Measurements from ENCODE around the gene MRPL23. TPM values are rescaled to one million over a fixed set of nuclear protein-coding genes. Genes with fewer than 3 reads are reported as not detected.

MRPL23 gene
- total RNA-seq, 1 experiment from 2014 or later, result 172 TPM

GRCh38 chr11:1919391-1920127, 27.6 kb upstream of the MRPL23 start, which contains the start of gene TNNT3:
TNNT3 (plus strand) TSS chr11:1919703; CDS start chr11:1922875, 3,172 bp downstream.
- DNase-seq (ENCODE audit: low read depth, low spot score), result no peak

GRCh38 chr11:1920128-1920908, 26.8 kb upstream of the MRPL23 start:
- in situ Hi-C loops (cut with HindIII; ENCODE audit: low pct_unique_long_range_greater_than_20kb, low sequenced_read_pairs), result no loop called here
- no peak for DNase-seq (ENCODE audit: low read depth, low spot score)

More at GRCh38 chr11:1919391-1920127, 27.6 kb upstream of the MRPL23 start, which contains the start of gene TNNT3:
- in situ Hi-C loops (cut with HindIII; ENCODE audit: low pct_unique_long_range_greater_than_20kb, low sequenced_read_pairs), result no loop called here

DNA sequence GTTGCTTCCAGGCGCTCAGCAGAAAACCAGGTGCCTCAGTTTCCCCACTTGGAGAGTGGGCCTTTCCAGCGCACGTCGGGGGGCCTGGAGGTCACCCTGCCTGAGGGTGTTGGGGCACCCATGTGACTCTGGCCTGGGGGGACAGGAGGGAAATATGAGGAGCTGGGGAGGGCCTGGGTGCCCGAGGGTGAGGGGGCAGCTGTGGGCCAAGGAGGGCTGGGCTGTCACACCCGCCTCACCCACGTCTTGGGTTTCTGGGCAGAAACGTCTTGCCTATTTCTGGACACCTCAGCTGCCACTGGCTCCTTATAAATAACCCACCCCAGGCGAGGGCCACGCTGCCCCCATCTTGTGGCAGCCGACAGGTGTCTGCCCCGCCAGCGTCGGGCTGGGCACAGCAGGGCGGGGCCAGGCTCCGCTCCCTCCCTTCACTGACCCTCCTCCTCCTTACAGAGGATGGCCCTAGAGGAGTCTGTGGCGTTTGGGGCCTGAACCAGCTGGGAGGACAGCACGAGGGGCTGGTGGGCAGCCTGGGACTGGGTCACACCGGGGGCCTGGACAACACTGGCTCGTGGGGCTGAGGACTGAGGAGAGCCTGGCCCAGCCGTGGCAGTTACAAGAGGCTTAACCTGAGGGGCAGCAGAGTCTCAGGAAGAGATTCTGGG, 26.1 kb upstream of the MRPL23 start:
- no peak for DNase-seq (ENCODE audit: low read depth, low spot score)
- in situ Hi-C loops (cut with HindIII; ENCODE audit: low pct_unique_long_range_greater_than_20kb, low sequenced_read_pairs), result no loop called here

GRCh38 chr11:1921574-1922141, 25.5 kb upstream of the MRPL23 start:
- DNase-seq (ENCODE audit: low read depth, low spot score), result no peak

GRCh38 chr11:1922481-1923081, 24.6 kb upstream of the MRPL23 start:
- in situ Hi-C loops (cut with HindIII; ENCODE audit: low pct_unique_long_range_greater_than_20kb, low sequenced_read_pairs), result no loop called here
- no peak for DNase-seq (ENCODE audit: low read depth, low spot score)

More at GRCh38 chr11:1921574-1922141, 25.5 kb upstream of the MRPL23 start:
- in situ Hi-C loops (cut with HindIII; ENCODE audit: low pct_unique_long_range_greater_than_20kb, low sequenced_read_pairs), result no loop called here

DNA sequence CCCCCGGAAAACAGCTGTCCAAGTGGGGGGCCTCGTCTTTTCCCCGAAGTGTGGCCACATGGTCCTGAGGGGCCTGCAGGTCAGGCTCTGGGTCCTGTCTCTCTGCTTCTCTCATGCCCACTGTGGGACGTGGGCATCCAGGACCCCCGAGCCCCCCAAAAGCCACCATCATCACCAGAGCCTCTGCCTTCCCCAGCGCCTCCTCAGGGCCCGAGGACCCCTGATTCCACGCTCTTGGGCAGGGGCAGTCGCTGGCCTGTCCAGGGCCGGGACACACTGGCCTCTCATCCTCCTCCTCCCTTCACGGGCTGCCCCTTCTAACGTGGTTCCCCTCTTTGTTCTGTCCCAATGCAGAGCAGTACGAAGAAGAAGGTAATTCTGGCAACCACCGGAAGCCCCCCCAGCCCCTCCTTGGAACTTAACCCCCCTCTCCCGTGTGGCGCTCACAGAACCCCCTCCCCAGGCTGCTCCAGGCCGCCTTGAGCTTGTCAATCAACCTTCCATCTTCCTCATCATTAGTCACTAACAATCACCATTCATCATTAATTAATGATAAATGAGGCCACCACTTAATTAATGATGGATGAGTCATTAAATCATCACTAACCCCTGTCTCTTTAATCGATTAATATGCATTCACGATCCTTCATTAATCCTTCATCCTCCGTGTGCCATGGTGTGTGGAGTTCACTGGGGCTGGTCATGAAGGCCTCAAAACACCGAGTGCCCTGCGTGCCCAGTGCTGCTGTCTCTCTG, 23.8 kb upstream of the MRPL23 start:
- DNase-seq (ENCODE audit: low read depth, low spot score), result no peak
- in situ Hi-C loops (cut with HindIII; ENCODE audit: low pct_unique_long_range_greater_than_20kb, low sequenced_read_pairs), result no loop called here

GRCh38 chr11:1924181-1924580, 23.0 kb upstream of the MRPL23 start:
- in situ Hi-C loops (cut with HindIII; ENCODE audit: low pct_unique_long_range_greater_than_20kb, low sequenced_read_pairs), result no loop called here

GRCh38 chr11:1924646-1925372, 22.3 kb upstream of the MRPL23 start:
- in situ Hi-C loops (cut with HindIII; ENCODE audit: low pct_unique_long_range_greater_than_20kb, low sequenced_read_pairs), result no loop called here
- DNase-seq (ENCODE audit: low read depth, low spot score), result no peak

More at GRCh38 chr11:1924181-1924580, 23.0 kb upstream of the MRPL23 start:
- DNase-seq (ENCODE audit: low read depth, low spot score), result no peak

- in situ Hi-C loops (cut with HindIII; ENCODE audit: low pct_unique_long_range_greater_than_20kb, low sequenced_read_pairs), result no loop called here
- no peak for DNase-seq (ENCODE audit: low read depth, low spot score)
Observed at GRCh38 chr11:1925373-1926155, 21.6 kb upstream of the MRPL23 start.

GRCh38 chr11:1926156-1927025, 20.7 kb upstream of the MRPL23 start:
- DNase-seq (ENCODE audit: low read depth, low spot score), result no peak
- in situ Hi-C loops (cut with HindIII; ENCODE audit: low pct_unique_long_range_greater_than_20kb, low sequenced_read_pairs), result no loop called here

DNA sequence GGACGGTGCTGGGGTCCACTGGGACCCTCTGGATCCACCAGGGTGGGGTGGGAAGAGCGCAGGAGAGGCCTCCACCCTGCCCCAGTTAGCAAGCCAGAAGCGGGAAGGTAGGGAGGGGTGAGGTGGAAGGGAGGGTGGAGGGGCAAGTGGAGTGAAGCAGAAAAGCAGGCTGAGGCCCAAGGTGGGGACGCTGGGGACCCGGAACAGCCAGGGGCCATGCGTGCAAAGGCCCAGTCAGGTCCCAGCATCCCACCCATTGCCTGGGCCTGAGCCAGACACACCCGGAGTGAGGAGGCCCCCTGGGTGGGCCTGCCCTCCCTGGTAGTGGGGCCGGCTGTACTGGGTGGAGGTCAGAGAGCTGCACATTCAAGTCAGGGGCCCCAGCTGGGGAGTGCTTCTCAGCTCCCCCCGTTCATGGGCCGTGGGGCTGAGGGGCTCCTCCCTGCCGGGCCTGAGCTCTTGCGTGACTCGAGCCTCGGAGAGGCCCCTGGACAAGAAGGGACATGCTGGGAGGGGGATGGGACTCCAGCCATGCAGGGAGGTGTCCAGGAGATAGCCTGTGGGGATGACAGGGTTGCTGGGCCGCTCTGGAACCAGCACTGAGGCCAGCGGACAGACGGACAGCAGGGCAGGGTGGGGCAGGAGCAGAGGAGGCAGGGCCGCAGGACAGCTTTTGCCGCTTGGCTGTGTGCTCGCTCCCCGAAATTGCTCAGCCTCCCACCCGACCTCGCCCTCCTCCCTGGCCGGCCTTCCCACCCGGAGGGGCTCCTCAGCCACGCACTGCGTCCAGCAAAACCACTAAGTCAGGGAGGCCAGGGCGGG, 19.9 kb upstream of the MRPL23 start:
- no peak for DNase-seq (ENCODE audit: low read depth, low spot score)
- in situ Hi-C loops (cut with HindIII; ENCODE audit: low pct_unique_long_range_greater_than_20kb, low sequenced_read_pairs), result no loop called here

GRCh38 chr11:1927848-1928469, 19.2 kb upstream of the MRPL23 start:
- no peak for DNase-seq (ENCODE audit: low read depth, low spot score)
- in situ Hi-C loops (cut with HindIII; ENCODE audit: low pct_unique_long_range_greater_than_20kb, low sequenced_read_pairs), result no loop called here

- no peak for DNase-seq (ENCODE audit: low read depth, low spot score)
- in situ Hi-C loops (cut with HindIII; ENCODE audit: low pct_unique_long_range_greater_than_20kb, low sequenced_read_pairs), result no loop called here
Observed at GRCh38 chr11:1928470-1928890, 18.7 kb upstream of the MRPL23 start.
